ENCODE measurements around the gene KCNS1.

- TF ChIP-seq CTCF (IDR thresholded peaks at IDR 0.05) (no peak), REST (IDR thresholded peaks at IDR 0.05) (no peak), HEYL (CRISPR knock-in tag; IDR thresholded peaks at IDR 0.05) (no peak), CEBPB (IDR thresholded peaks at IDR 0.05) (no peak), EP300 (IDR thresholded peaks at IDR 0.05) (no peak), KDM5A (IDR thresholded peaks at IDR 0.05) (no peak), POLR2A (IDR thresholded peaks at IDR 0.05; ENCODE audit: low read length) (no peak), RFX5 (IDR thresholded peaks at IDR 0.05) (no peak), RAD21 (conservative IDR thresholded peaks at IDR 0.05 in 1 of 2, IDR thresholded peaks at IDR 0.05 in 1 of 2) (no peak), JUN (IDR thresholded peaks at IDR 0.05) (no peak), SREBF2 (IDR thresholded peaks at IDR 0.05) (no peak), HOXA7 (CRISPR knock-in tag; IDR thresholded peaks at IDR 0.05) (no peak), MAX (IDR thresholded peaks at IDR 0.05) (no peak)
Observed at GRCh38 chr20:45082468-45082867, 18.5 kb downstream of the KCNS1 start.

Measured in A549 (cell line).